ENCODE data around the gene TMC4.
"Not testable (repeated sequence)": the region's sequence is repeated elsewhere in the genome, so short reads cannot be mapped to it uniquely, and the experiment has no call there.

Gene TMC4

GRCh38 chr19:54172471-54173358, at the start of gene TMC4:
TSS of gene TMC4 (minus strand) at chr19:54173160. CDS start at chr19:54173117, 43 bp downstream.
- peak; percentile 18 for DNase-seq

DNA sequence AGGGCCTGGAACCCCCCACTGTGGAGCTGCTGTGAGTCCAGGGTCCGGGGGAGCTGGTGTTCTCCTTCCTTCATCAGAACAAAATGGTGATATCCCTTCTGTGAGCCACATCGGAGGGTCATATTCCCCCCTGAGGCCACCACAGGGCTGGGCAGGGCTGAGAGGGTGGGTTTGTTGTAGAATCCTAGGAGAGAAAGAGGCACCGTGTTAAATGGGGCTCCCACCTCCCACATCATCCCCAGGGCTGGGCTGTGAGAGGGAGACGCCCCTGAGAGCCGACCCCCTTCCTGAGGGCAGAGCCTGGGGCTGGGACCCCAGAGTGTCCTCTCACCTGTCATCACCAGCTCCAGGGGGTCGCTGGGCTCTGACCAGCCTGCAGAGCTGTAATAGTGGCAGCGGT, 49.0 kb upstream of the TMC4 start:
- DNase-seq, result not testable (repeated sequence)

GRCh38 chr19:54219702-54220101, 46.7 kb upstream of the TMC4 start:
- DNase-seq, result not testable (repeated sequence)

GRCh38 chr19:54218960-54219661, 46.2 kb upstream of the TMC4 start:
- no peak for DNase-seq

DNA sequence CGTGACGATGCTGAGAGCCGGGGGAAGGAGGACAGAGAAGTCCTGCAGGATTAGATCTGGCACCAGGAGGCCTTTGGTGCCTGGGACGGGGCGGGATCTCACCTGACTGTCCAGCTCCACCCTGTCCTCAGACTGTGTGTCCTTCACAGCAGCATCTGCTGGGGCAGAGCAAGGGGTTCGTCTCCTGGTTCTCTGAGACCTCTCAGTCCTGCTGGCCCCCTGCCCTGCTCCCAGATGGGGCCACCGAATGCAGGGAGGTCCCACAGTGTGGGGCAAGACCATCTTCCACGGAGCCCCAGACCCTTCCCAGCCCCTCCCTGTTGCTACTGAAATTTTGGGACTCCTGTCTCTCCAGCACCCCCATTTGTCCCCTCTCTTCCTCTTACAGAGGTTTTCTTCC, 45.3 kb upstream of the TMC4 start:
- DNase-seq, result no peak

DNA sequence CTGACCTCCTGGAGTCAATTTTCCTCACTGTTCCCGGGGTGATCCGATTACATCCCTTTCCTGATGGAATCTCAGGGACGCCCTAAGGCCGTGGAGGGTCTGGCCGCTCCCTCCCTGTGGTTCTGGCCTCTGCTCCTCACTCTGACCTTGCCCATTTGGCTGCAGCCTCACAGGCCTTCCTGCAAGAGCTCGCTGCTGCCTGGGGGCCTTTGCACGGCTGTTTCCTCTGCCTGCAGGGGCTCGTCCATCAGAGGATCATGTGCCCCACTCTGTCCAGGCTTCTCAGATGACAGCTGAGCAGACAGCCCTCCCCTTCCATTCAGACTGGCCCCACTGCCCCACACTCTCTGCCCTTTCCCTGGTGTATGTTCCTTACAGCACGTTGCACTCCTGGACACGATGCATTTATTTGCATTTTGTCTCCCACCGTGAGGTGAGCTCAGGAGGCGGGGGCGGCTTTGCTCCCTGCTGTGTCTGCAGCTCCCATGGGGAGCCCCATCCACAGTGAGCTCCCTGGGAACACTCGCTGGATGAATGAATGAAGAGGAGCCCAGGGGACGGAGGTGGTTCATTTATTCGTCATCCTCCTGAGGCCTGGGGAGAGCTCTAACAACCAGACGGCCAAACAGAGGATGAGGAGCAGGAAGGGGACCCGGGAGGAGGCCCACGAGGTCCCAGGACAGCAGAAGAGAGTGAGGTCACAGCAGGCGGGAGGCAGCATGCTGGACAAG, 44.7 kb upstream of the TMC4 start:
- not testable (repeated sequence) for DNase-seq

DNA sequence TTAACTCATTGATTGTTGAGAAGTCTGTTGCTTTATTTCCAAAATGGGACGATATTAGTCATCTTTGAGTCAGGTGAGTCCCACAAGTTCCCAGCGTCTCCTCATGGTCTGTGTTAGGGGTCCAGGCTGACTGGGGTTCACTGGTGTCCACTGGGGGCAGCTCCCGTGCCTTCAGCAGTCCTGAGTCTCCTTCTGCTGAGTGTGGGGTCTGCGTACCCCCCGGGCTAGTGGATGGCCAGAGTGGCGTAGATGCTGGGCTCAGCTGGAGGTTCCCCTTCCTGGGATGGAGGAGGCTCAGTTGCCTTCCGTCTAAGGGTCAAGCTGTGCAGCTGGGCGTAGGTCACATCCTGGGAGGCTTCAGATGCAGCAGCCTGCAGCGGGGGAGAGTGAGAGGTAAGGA, 43.9 kb upstream of the TMC4 start:
- DNase-seq, result no peak

GRCh38 chr19:54214734-54215133, 41.8 kb upstream of the TMC4 start:
- DNase-seq, result not testable (repeated sequence)

- DNase-seq, result not testable (repeated sequence)
Measured at GRCh38 chr19:54214217-54214616, 41.3 kb upstream of the TMC4 start.

GRCh38 chr19:54211235-54211634, 38.3 kb upstream of the TMC4 start:
- no peak for DNase-seq

GRCh38 chr19:54209811-54210494, 37.0 kb upstream of the TMC4 start:
- peak; percentile 81 for DNase-seq

GRCh38 chr19:54209058-54209810, 36.3 kb upstream of the TMC4 start:
- DNase-seq, result no peak

- no peak for DNase-seq
Measured at GRCh38 chr19:54208784-54209057, 35.8 kb upstream of the TMC4 start.

DNA sequence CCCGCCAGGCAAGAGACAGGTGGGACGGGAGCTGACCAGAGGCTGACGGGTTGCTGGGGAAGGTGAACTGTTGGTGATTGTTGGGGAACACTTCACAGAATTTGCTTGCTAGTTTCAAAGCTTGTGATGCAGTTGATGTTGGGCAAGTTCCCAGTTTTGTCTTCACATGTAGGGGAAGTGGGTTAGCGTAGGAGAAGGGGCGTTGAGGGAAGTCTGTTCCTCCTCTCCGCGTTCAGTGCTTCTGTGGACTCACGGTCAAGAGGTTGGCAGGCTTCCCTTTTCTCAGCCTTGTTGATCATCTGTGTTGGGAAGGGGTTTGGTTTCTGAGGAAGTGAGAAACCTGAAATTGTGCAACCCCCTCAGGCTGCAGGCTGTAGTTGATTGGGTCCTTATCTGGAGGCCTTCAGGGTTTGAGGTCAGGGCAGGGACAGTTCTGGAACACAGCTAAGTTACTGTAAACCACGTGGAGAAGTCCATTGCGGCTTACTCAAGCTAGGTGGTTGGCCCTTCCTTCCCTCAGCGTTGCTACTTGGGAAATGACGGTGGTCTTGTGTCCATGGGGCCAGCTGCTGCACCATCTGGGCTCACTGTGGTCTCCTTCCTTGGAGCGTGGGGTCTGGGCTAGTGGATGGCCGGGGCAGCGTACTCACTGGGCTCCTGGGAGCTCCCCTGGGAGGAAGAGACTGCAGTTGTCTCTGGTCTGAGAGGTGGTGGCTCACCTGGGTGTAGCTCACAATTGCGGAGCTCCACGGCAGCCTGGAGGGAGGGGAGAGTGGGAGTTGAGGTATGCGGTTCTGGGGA, 35.2 kb upstream of the TMC4 start:
- DNase-seq, result no peak

DNA sequence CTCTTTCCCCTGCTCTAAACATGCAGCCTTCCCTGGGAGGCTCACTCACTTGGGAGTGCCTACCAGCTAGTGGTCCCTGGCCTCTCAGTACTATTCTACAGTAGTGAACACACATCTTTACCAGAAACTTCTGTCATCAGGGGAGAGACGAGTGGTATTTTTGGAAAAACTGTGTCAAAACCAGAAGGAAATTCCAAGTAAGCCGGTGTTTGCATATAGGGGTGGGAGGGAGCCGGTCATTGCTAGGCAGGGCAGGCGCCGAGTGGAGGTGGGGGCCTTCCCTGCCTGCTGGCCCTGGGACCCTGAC, 34.7 kb upstream of the TMC4 start:
- no peak for DNase-seq

GRCh38 chr19:54207193-54207592, 34.2 kb upstream of the TMC4 start:
- DNase-seq, result not testable (repeated sequence)

- no peak for DNase-seq
Measured at GRCh38 chr19:54206831-54207177, 33.8 kb upstream of the TMC4 start.

GRCh38 chr19:54206030-54206830, 33.3 kb upstream of the TMC4 start:
- DNase-seq, result no peak

- no peak for DNase-seq
Measured at GRCh38 chr19:54204767-54205468, 32.0 kb upstream of the TMC4 start.

GRCh38 chr19:54203151-54203611, 30.2 kb upstream of the TMC4 start:
- DNase-seq, result no peak
